HFFc6 (cell line): Measurements from ENCODE around the gene TMEM178B. TPM values are rescaled to one million over a fixed set of nuclear protein-coding genes. Genes with fewer than 3 reads are reported as not detected.
"Not testable (repeated sequence)": the region's sequence is repeated elsewhere in the genome, so short reads cannot be mapped to it uniquely, and the experiment has no call there.

Source experiments
- DNase-seq: peaks from one replicate; pipeline ENCODE4 v3.0.0-alpha.2; 2018
- H3K27ac Mint-ChIP-seq: 2 replicates; pipeline ENCODE4 v1.8.0; 2020; ENCODE audit warnings: mild to moderate bottlenecking, mixed read lengths
- H3K27me3 Mint-ChIP-seq: 2 replicates; pipeline ENCODE4 v1.8.0; 2021; ENCODE audit warnings: mild to moderate bottlenecking, moderate library complexity, mixed read lengths; ENCODE audit not compliant: insufficient read depth
- H3K36me3 Mint-ChIP-seq: 2 replicates; pipeline ENCODE4 v1.8.0; 2021; ENCODE audit warnings: low read depth, mixed read lengths
- H3K4me1 Mint-ChIP-seq: 2 replicates; pipeline ENCODE4 v1.8.0; 2020; ENCODE audit warnings: low read depth, mixed read lengths
- H3K4me3 Mint-ChIP-seq: 2 replicates; pipeline ENCODE4 v1.8.0; 2020; ENCODE audit warnings: mild to moderate bottlenecking, moderate library complexity, mixed read lengths
- H3K9me3 Mint-ChIP-seq: 2 replicates; pipeline ENCODE4 v1.8.0; 2020; ENCODE audit warnings: mild to moderate bottlenecking, mixed read lengths
- total RNA-seq, 6 experiments: library from RNA; stranded (reverse); fragmentation: NEBNext Ultra II Directional; extraction: Animal tissue kit (Norgen Biotek cat#: 25700); gene quantifications; 2 replicates in 1 of 6; 3 replicates in 5 of 6; pipeline ENCODE4 v1.2.3, GENCODE V29; 2021
- TF ChIP-seq, protein P1 (sequence below): fragments of 200-600 bp; sonication (generic); IDR thresholded peaks from 2 replicates; pipeline ENCODE4 v1.5.0; 2021; ENCODE audit warnings: antibody characterized with exemption, mild to moderate bottlenecking

The TMEM178B gene
- total RNA-seq, 6 experiments from 2014 or later, result 2.8 to 8.4 (median 6.6) TPM

DNA sequence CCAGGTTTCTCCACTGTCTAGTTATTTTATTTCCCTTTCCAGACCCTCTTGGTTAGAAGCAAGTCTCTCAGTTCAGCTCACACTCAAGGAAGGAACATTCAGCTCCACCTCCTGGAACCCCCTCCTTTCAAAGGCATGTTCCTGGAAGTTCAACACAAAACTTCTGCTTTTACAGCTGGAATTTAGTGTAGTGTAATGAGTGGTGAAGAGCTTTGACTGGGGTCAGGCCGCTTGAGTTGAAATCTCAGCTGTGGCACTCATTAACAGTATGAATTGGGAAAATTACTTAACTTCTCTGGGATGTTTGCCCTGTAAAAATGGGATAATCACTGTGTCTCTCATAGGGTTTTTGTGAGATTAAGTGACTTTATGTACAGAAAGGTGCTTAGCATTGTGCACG is 91.7 kb downstream of the TMEM178B start:
- Mint-ChIP-seq H3K9me3 (peaks cover 15% of the 10 kb centered on the region; the same call in 1 of the 2 replicates), H3K4me1 (peaks cover 21% of the 10 kb centered on the region; the same call in 1 of the 2 replicates), H3K4me3 (no peak overlapping the region), H3K27ac (no peak overlapping the region), H3K27me3 (peaks cover 4% of the 10 kb centered on the region), H3K36me3 (peaks cover 5% of the 10 kb centered on the region; the same call in 1 of the 2 replicates)
- DNase-seq, result no peak
- TF ChIP-seq, protein P1, sequence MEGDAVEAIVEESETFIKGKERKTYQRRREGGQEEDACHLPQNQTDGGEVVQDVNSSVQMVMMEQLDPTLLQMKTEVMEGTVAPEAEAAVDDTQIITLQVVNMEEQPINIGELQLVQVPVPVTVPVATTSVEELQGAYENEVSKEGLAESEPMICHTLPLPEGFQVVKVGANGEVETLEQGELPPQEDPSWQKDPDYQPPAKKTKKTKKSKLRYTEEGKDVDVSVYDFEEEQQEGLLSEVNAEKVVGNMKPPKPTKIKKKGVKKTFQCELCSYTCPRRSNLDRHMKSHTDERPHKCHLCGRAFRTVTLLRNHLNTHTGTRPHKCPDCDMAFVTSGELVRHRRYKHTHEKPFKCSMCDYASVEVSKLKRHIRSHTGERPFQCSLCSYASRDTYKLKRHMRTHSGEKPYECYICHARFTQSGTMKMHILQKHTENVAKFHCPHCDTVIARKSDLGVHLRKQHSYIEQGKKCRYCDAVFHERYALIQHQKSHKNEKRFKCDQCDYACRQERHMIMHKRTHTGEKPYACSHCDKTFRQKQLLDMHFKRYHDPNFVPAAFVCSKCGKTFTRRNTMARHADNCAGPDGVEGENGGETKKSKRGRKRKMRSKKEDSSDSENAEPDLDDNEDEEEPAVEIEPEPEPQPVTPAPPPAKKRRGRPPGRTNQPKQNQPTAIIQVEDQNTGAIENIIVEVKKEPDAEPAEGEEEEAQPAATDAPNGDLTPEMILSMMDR, result no peak

DNA sequence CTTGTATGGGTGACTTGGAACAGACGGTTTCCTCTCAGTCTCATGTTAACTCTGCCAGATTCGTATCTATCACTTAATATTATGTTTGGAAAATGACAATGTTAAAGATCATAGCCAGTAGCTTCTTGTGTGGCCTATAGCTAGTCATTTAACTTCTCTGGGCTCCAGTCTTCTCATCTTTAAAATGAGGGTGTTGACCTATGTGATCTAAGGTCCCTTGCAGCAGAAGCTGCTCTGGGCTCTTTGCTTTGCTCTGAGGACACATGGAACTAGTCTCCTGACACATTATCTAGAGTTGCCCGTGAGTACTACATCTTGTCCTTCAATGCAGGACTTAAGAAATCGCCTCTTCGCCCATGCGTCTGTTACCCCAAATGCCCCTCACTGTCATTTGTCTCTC is 93.1 kb downstream of the TMEM178B start:
- peaks cover 3% of the 10 kb centered on the region; the same call in 1 of the 2 replicates for H3K27me3 Mint-ChIP-seq
- TF ChIP-seq, protein P1, result no peak
- peaks cover 9% of the 10 kb centered on the region; the same call in 1 of the 2 replicates for H3K4me1 Mint-ChIP-seq
- H3K9me3 Mint-ChIP-seq, result peaks cover 4% of the 10 kb centered on the region; the same call in 1 of the 2 replicates
- no peak for DNase-seq
- peaks cover 5% of the 10 kb centered on the region; the same call in 1 of the 2 replicates for H3K36me3 Mint-ChIP-seq
- no peak overlapping the region for H3K27ac Mint-ChIP-seq
- H3K4me3 Mint-ChIP-seq, result no peak overlapping the region

DNA sequence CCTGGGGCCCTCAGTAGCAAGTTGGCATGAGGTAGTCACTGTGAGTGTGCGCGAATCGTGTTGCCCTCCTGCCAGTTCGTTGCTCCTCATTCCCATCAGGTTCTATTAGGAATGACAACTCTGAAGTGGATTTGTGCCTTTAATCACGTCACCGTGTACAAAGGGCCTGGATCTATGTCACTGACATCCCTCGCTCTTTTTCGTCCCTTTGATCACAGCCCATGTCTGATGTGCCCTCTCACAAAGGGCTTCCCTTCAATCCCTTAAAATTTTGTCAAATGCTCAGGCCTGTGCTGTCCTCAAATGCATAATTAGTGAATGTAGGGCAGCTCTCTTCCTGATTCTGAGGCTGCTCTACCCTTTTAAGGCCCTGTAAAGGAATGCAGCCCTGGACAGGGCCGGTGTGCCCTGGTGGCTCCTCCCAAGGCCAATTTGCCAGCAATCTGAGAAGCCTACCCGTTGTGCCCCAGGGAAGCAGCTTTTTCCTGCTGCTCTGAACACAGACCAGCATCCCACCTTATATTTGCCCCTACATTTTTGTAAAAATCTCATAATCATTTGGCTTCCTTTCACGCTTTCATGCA is 93.6 kb downstream of the TMEM178B start:
- peaks cover 1% of the 10 kb centered on the region; the same call in 1 of the 2 replicates for H3K27me3 Mint-ChIP-seq
- H3K36me3 Mint-ChIP-seq, result peaks cover 5% of the 10 kb centered on the region; the same call in 1 of the 2 replicates
- TF ChIP-seq, protein P1, result no peak
- H3K27ac Mint-ChIP-seq, result no peak overlapping the region
- no peak overlapping the region for H3K4me3 Mint-ChIP-seq
- no peak for DNase-seq
- peaks cover 9% of the 10 kb centered on the region; the same call in 1 of the 2 replicates for H3K4me1 Mint-ChIP-seq
- peaks cover 4% of the 10 kb centered on the region; the same call in 1 of the 2 replicates for H3K9me3 Mint-ChIP-seq

DNA sequence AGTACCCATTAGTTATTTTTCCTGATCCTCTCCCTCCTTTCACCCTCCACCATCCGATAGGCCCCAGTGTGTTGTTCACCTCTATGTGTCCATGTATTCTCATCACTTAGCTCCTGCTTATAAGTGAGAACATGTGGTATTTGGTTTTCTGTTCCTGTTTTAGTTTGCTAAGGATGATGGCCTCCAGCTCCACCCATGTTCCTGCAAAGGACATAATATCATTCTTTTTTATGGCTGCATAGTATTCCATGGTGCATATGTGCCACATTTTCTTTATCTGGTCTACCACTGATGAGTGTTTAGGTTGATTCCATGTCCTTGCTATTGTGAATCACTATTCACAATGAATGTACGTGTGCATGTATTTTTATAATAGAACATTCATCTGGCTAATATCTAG is 95.3 kb downstream of the TMEM178B start:
- H3K9me3 Mint-ChIP-seq, H3K27ac Mint-ChIP-seq, H3K4me1 Mint-ChIP-seq, H3K27me3 Mint-ChIP-seq, H3K4me3 Mint-ChIP-seq, DNase-seq, H3K36me3 Mint-ChIP-seq: not testable (repeated sequence)

DNA sequence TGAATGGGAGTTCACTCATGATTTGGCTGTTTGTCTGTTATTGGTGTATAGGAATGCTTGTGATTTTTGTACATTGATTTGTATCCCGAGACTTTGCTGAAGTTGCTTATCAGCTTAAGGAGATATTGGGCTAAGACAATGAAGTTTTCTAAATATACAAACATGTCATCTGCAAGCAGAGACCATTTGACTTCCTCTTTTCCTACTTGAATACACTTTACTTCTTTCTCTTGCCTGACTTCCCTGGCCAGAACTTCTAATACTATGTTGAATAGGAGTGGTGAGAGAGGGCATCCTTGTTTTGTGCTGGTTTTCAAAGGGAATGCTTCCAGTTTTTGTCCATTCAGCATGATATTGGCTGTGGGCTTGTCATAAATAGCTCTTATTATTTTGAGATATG is 101.9 kb downstream of the TMEM178B start:
- H3K27ac Mint-ChIP-seq, H3K27me3 Mint-ChIP-seq, DNase-seq, H3K4me3 Mint-ChIP-seq, H3K36me3 Mint-ChIP-seq: not testable (repeated sequence)
- H3K9me3 Mint-ChIP-seq, result peaks cover 15% of the 10 kb centered on the region
- H3K4me1 Mint-ChIP-seq, result peaks cover 38% of the 10 kb centered on the region

DNA sequence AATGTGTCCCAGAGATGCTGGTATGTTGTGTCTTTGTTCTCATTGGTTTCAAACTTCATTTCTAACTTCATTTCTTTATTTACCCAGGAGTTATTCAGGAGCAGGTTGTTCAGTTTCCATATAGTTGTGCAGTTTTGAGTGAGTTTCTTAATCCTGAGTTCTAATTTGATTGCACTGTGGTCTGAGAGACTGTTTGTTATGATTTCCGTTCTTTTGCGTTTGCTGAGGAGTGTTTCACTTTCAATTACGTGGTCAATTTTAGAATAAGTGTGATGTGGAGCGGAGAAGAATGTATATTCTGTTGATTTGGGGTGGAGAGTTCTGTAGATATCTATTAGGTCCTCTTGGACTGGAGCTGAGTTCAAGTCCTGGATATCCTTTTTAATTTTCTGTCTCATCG is 103.3 kb downstream of the TMEM178B start:
- DNase-seq, H3K36me3 Mint-ChIP-seq, H3K27me3 Mint-ChIP-seq: not testable (repeated sequence)
- peaks cover 20% of the 10 kb centered on the region for H3K9me3 Mint-ChIP-seq
- peak overlapping the region; percentile 81 for H3K4me3 Mint-ChIP-seq
- H3K27ac Mint-ChIP-seq, result peak overlapping the region; percentile 52; the same call in 1 of the 2 replicates
- H3K4me1 Mint-ChIP-seq, result peaks cover 38% of the 10 kb centered on the region

DNA sequence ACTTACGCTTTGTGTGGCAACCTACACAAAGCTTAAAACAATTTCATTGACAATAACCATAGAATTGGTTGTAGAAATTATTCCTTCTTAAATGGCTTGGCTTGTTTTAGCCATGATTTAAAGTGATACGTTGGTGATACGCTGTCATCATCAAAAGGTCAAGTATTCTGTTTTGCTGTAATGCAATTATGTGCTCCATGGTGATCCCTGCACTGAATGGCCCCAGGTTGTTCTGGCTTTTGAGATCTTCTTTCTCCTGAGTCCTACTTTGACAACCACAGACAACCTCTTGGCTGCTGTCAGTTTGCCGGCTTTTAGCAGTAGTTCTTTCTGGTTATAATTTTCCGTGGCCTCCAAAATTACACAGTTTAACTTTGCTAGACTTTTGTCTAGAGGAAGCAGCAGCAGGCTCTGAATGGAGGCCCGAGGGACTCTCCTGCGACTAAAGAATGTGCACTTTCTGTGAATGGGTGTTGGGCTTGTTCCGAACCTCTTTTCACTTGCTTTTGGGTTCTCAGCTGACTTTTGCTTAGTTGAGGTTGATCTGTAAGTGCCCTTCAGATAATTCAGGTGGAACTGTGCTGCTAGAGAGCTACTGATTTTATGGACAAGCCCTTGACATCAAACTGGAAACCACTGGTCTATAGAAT is 104.7 kb downstream of the TMEM178B start:
- H3K27me3 Mint-ChIP-seq, result no peaks in the 10 kb centered on the region; the same call in 1 of the 2 replicates

More for the DNA sequence above, 104.7 kb downstream of the TMEM178B start:
- peak overlapping the region; percentile 69; the same call in 1 of the 2 replicates for H3K27ac Mint-ChIP-seq
- H3K4me3 Mint-ChIP-seq, result peak overlapping the region; percentile 60; the same call in 1 of the 2 replicates
- H3K36me3 Mint-ChIP-seq, result 0 out of 2 replicates have a peak, but pooled peaks cover 5% of the 10 kb centered on the region
- TF ChIP-seq, protein P1, result no peak
- no peak for DNase-seq
- H3K4me1 Mint-ChIP-seq, result peaks cover 44% of the 10 kb centered on the region
- H3K9me3 Mint-ChIP-seq, result peaks cover 20% of the 10 kb centered on the region
